NCI-H446 (cell line): Measurements from ENCODE around the gene POFUT1.
"Not testable (repeated sequence)": the region's sequence is repeated elsewhere in the genome, so short reads cannot be mapped to it uniquely, and the experiment has no call there.

ENCODE experiments used
- DNase-seq, 2 experiments: peaks; one replicate each; lab custom pipeline; 2025; lab: John Stamatoyannopoulos, UW

POFUT1 gene

GRCh38 chr20:32234135-32234808, 26.6 kb downstream of the POFUT1 start:
- DNase-seq = no peak

- no peak for DNase-seq
Observed at GRCh38 chr20:32235331-32236047, 27.8 kb downstream of the POFUT1 start.

GRCh38 chr20:32236048-32236533, 28.4 kb downstream of the POFUT1 start:
- DNase-seq = no peak

- DNase-seq = no peak
Observed at GRCh38 chr20:32236819-32237218, 29.1 kb downstream of the POFUT1 start.

- no peak for DNase-seq
Observed at GRCh38 chr20:32237419-32237818, 29.7 kb downstream of the POFUT1 start.

- no peak for DNase-seq
Observed at GRCh38 chr20:32238483-32239425, 31.1 kb downstream of the POFUT1 start.

- no peak for DNase-seq
Observed at GRCh38 chr20:32240205-32240604, 32.5 kb downstream of the POFUT1 start.

GRCh38 chr20:32241807-32242206, 34.1 kb downstream of the POFUT1 start:
- no peak for DNase-seq

GRCh38 chr20:32244150-32244823, 36.6 kb downstream of the POFUT1 start:
- no peak for DNase-seq

- DNase-seq = no peak
Observed at GRCh38 chr20:32244959-32245358, 37.3 kb downstream of the POFUT1 start.

GRCh38 chr20:32246208-32246607, 38.5 kb downstream of the POFUT1 start:
- not testable (repeated sequence) for DNase-seq

GRCh38 chr20:32248043-32248442, 40.4 kb downstream of the POFUT1 start:
- no peak for DNase-seq

- no peak for DNase-seq
Observed at GRCh38 chr20:32249030-32249738, 41.5 kb downstream of the POFUT1 start.

GRCh38 chr20:32251470-32251869, 43.8 kb downstream of the POFUT1 start:
- no peak for DNase-seq

GRCh38 chr20:32252189-32252588, 44.5 kb downstream of the POFUT1 start:
- DNase-seq = no peak

GRCh38 chr20:32260973-32261372, 53.3 kb downstream of the POFUT1 start:
- not testable (repeated sequence) for DNase-seq

GRCh38 chr20:32261644-32262043, 54.0 kb downstream of the POFUT1 start:
- DNase-seq = no peak

GRCh38 chr20:32263398-32263954, 55.8 kb downstream of the POFUT1 start:
- DNase-seq = no peak

- peak in 1 of 2 experiments; percentile 53 for DNase-seq
Observed at GRCh38 chr20:32271620-32272019, 63.9 kb downstream of the POFUT1 start.

GRCh38 chr20:32274359-32274758, 66.7 kb downstream of the POFUT1 start:
- DNase-seq = no peak

GRCh38 chr20:32275163-32275562, 67.5 kb downstream of the POFUT1 start:
- DNase-seq = not testable (repeated sequence)
